ENCODE results near the gene HYAL1.

DNA sequence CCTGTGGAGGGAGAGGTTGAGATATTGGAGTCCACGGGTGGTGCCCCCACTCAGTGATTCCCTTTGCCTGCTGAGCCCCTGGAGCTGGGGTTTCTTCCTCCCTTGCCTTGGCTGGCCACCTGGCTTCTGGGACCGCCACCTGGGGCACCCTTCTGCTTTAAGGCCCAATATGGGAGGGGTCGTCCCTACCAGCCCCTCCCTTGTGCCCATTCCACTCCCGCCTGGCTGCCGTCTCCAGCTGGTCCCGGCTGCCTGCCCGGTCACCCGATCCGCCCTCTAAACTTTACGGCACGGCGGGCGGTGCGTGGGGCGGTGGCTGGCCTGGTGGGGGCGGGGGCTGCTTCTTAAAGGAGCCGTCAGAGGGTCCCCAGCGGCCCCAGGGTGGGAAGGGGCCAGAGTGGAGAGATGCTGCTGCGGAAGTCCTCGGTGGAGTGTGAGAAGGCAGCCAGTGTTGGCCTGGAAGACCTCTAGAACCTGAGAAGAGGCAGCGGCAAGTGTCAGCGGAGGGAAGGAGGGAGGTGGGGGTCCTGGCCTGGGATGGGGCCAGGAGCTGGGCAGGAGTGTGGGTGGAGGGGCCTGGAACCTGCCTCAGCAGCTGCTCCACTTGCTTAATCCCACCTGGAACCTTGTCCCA lies 36.0 kb downstream of the HYAL1 start:
- TF ChIP-seq CTCF (IDR thresholded peaks at IDR 0.05) (no peak), POLR2A (IDR thresholded peaks at IDR 0.05) (no peak), EP300 (IDR thresholded peaks at IDR 0.05) (no peak), POLR2AphosphoS5 (IDR thresholded peaks at IDR 0.05) (no peak)
